Inflammatory macrophage treated with lipopolysaccharide for 4 hours (primary cell): ENCODE data around the gene RCBTB2.
A peak's percentile ranks its signal among the peaks of the same experiment; 100 is the strongest.
"Not testable (repeated sequence)": the region's sequence is repeated elsewhere in the genome, so short reads cannot be mapped to it uniquely, and the experiment has no call there.

Experiments used
- DNase-seq: peaks from one replicate; pipeline ENCODE4 v3.0.0-alpha.2; 2020

RCBTB2 gene

GRCh38 chr13:48492470-48493065, 40.3 kb downstream of the RCBTB2 start:
- peak; percentile 86 for DNase-seq

GRCh38 chr13:48492096-48492440, 40.8 kb downstream of the RCBTB2 start:
- DNase-seq, result peak; percentile 62

GRCh38 chr13:48491423-48492095, 41.3 kb downstream of the RCBTB2 start:
- DNase-seq, result peak; percentile 43

GRCh38 chr13:48490241-48490640, 42.6 kb downstream of the RCBTB2 start:
- no peak for DNase-seq

- DNase-seq, result no peak
These were observed 43.2 kb downstream of the RCBTB2 start for GRCh38 chr13:48489666-48490065.

GRCh38 chr13:48488995-48489394, 43.9 kb downstream of the RCBTB2 start:
- peak; percentile 53 for DNase-seq

GRCh38 chr13:48487968-48488367, 44.9 kb downstream of the RCBTB2 start:
- DNase-seq, result no peak

- no peak for DNase-seq
These were observed 46.0 kb downstream of the RCBTB2 start for GRCh38 chr13:48486836-48487235.

- DNase-seq, result no peak
These were observed 46.5 kb downstream of the RCBTB2 start for GRCh38 chr13:48486362-48486761.

- DNase-seq, result no peak
These were observed 47.4 kb downstream of the RCBTB2 start for GRCh38 chr13:48485432-48485831.

GRCh38 chr13:48483575-48483974, 49.3 kb downstream of the RCBTB2 start:
- no peak for DNase-seq

GRCh38 chr13:48478391-48478790, 54.5 kb downstream of the RCBTB2 start:
- no peak for DNase-seq

- DNase-seq, result peak; percentile 44
These were observed 55.6 kb downstream of the RCBTB2 start for GRCh38 chr13:48477191-48477855.

GRCh38 chr13:48476686-48477085, 56.2 kb downstream of the RCBTB2 start:
- no peak for DNase-seq

- DNase-seq, result peak; percentile 37
These were observed 56.7 kb downstream of the RCBTB2 start for GRCh38 chr13:48476215-48476614.

GRCh38 chr13:48475230-48475629, 57.6 kb downstream of the RCBTB2 start:
- DNase-seq, result no peak

GRCh38 chr13:48457578-48458242, 75.2 kb downstream of the RCBTB2 start:
- DNase-seq, result no peak

GRCh38 chr13:48456546-48456945, 76.3 kb downstream of the RCBTB2 start:
- DNase-seq, result no peak

- not testable (repeated sequence) for DNase-seq
These were observed 81.7 kb downstream of the RCBTB2 start for GRCh38 chr13:48451196-48451595.

- DNase-seq, result no peak
These were observed 83.2 kb downstream of the RCBTB2 start for GRCh38 chr13:48449656-48450055.

GRCh38 chr13:48448959-48449614, 83.8 kb downstream of the RCBTB2 start:
- DNase-seq, result peak; percentile 88

- DNase-seq, result peak; percentile 67
These were observed 84.5 kb downstream of the RCBTB2 start for GRCh38 chr13:48448285-48448958.

GRCh38 chr13:48446464-48446863, 86.4 kb downstream of the RCBTB2 start:
- peak; percentile 56 for DNase-seq
